Measurements from ENCODE around the gene HPCAL1.

DNA sequence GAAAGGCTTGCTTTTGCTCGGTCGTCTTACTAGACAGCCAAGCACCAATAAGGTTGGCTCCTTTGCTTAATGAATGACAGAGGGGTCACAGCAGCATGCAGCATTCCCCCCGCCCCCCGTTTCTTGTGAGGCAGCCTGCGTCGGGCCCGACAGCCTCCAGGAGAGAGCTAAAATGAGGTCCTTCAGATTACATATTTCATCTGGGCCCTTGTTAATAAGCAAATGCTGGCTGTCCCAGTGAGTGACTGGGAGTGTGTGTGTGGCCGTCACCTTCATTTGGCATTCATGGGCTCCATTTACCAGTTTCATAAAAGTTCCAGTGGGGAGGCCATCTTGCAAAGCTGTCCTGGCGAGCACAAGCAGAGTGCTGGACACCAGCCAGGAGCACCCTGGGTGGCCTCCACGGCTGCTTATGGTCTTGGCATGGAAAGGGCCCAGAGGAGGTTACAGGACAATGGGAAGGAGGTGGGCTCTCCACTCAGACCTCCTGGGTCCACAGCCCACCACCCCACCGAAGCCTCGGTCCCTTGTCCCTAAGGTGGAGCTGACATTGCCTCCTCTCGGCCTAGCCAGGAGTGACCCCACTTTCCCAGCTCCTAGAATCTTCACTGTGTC lies 108.2 kb downstream of the HPCAL1 start:
- TF ChIP-seq EZH2phosphoT487 (IDR thresholded peaks at IDR 0.05; ENCODE audit: insufficient read depth, low read depth) (no peak), EZH2 (IDR thresholded peaks at IDR 0.05; ENCODE audit: insufficient read depth, poor library complexity, severe bottlenecking) (no peak)
